Ovary (tissue), 3 donors: ENCODE measurements around the gene GRB14.

Experiments
- CTCF ChIP-seq, 3 donors: fragments of 450-650 bp in 2 of 3; fragments of 200-600 bp in 1 of 3; IDR thresholded peaks; one replicate each; pipeline versions ENCODE4 v1.5.1 to v1.8.0; 2016 to 2022; ENCODE audit warnings: antibody characterized with exemption in 3 of 3, mild to moderate bottlenecking in 1 of 3
- POLR2A ChIP-seq: fragments of 450-650 bp; IDR thresholded peaks from one replicate; pipeline ENCODE4 v1.6.1; 2017; ENCODE audit warnings: antibody characterized with exemption, mild to moderate bottlenecking, moderate library complexity
- donor health status: DM: no; HTN: no; CAD: no.

GRCh38 chr2:164530464-164530863 is 90.8 kb downstream of the GRB14 start:
- no peak for TF ChIP-seq CTCF (IDR thresholded peaks at IDR 0.05)
- TF ChIP-seq POLR2A: no peak
